ENCODE results near the gene CHRNB1.

DNA sequence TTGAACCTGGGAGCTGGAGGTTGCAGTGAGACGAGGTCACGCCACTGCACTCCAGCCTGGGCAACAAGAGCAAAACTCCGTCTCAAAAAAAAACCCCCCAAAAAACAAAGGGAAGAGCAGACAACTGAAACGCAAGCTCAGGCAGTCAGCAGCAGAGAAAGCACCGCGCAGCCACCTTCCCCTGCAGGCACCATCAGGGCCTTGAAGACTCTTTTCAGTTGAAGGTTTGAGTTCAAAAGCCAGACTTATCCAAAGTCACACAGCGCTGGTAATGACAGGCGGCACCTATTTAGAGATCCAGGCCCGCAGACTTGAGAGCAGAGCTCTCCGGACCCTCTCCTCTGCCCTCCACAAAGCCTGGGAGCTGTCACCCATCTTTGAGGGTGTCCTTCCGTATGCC lies 23.4 kb downstream of the CHRNB1 start:
- TF ChIP-seq, protein P1, sequence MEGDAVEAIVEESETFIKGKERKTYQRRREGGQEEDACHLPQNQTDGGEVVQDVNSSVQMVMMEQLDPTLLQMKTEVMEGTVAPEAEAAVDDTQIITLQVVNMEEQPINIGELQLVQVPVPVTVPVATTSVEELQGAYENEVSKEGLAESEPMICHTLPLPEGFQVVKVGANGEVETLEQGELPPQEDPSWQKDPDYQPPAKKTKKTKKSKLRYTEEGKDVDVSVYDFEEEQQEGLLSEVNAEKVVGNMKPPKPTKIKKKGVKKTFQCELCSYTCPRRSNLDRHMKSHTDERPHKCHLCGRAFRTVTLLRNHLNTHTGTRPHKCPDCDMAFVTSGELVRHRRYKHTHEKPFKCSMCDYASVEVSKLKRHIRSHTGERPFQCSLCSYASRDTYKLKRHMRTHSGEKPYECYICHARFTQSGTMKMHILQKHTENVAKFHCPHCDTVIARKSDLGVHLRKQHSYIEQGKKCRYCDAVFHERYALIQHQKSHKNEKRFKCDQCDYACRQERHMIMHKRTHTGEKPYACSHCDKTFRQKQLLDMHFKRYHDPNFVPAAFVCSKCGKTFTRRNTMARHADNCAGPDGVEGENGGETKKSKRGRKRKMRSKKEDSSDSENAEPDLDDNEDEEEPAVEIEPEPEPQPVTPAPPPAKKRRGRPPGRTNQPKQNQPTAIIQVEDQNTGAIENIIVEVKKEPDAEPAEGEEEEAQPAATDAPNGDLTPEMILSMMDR (IDR thresholded peaks at IDR 0.05) = no peak
- no peak for TF ChIP-seq POLR2A (IDR thresholded peaks at IDR 0.05)
